ENCODE results near the gene APOBEC3H.

APOBEC3H gene

GRCh38 chr22:39144101-39144767 is 47.2 kb downstream of the APOBEC3H start:
- H3K4me2 ChIP-seq (ENCODE audit: low read length) = peak overlapping the region; percentile 88
- H3K27ac ChIP-seq (ENCODE audit: low read depth, low read length, poor library complexity, severe bottlenecking) = no peak overlapping the region
- H3K79me2 ChIP-seq (ENCODE audit: insufficient read depth, low read length) = no peaks in the 10 kb centered on the region
- H3K9me3 ChIP-seq (ENCODE audit: low read length) = no peaks in the 10 kb centered on the region
- peak overlapping the region; percentile 76; the same call in 1 of the 2 replicates for H3K9ac ChIP-seq (ENCODE audit: low read length)
- H3K4me1 ChIP-seq (ENCODE audit: insufficient read depth, low read length, severe bottlenecking) = peaks cover 36% of the 10 kb centered on the region
- H2AFZ ChIP-seq (ENCODE audit: low read length) = no peak overlapping the region
- H3K9me2 ChIP-seq (ENCODE audit: low read depth, low read length) = no peaks in the 10 kb centered on the region
- 0 out of 2 replicates have a peak, but pooled peaks cover 5% of the 10 kb centered on the region for H3F3A ChIP-seq (ENCODE audit: insufficient read depth, low read length)
- H4K20me1 ChIP-seq (ENCODE audit: insufficient read depth, low read length) = no peaks in the 10 kb centered on the region
- TF ChIP-seq EZH2 (IDR thresholded peaks at IDR 0.05; ENCODE audit: borderline replicate concordance, low read length) (no peak), CTCF (IDR thresholded peaks at IDR 0.05; ENCODE audit: low read length) (no peak)
- H3K36me3 ChIP-seq (ENCODE audit: insufficient read depth, low read length) = peaks cover 17% of the 10 kb centered on the region
- H3K27me3 ChIP-seq (ENCODE audit: insufficient read depth, low read length) = no peaks in the 10 kb centered on the region
- peak overlapping the region; percentile 77 for H3K4me3 ChIP-seq (ENCODE audit: low read depth, low read length, poor library complexity, severe bottlenecking)

GRCh38 chr22:39146256-39147101 is 49.4 kb downstream of the APOBEC3H start:
- peak overlapping the region; percentile 88 for H3K4me2 ChIP-seq (ENCODE audit: low read length)
- peaks cover 58% of the 10 kb centered on the region for H3K4me1 ChIP-seq (ENCODE audit: insufficient read depth, low read length, severe bottlenecking)
- H3K27me3 ChIP-seq (ENCODE audit: insufficient read depth, low read length) = no peaks in the 10 kb centered on the region
- peak overlapping the region; percentile 54 for H3K4me3 ChIP-seq (ENCODE audit: low read depth, low read length, poor library complexity, severe bottlenecking)
- TF ChIP-seq EZH2 (IDR thresholded peaks at IDR 0.05; ENCODE audit: borderline replicate concordance, low read length) (no peak), CTCF (IDR thresholded peaks at IDR 0.05; ENCODE audit: low read length) (no peak)
- peaks cover 24% of the 10 kb centered on the region for H3K36me3 ChIP-seq (ENCODE audit: insufficient read depth, low read length)
- peak overlapping the region; percentile 21; the same call in 1 of the 2 replicates for H3K9ac ChIP-seq (ENCODE audit: low read length)
- H2AFZ ChIP-seq (ENCODE audit: low read length) = no peak overlapping the region
- 0 out of 2 replicates have a peak, but pooled peaks cover 5% of the 10 kb centered on the region for H3F3A ChIP-seq (ENCODE audit: insufficient read depth, low read length)
- H3K79me2 ChIP-seq (ENCODE audit: insufficient read depth, low read length) = no peaks in the 10 kb centered on the region
- peak overlapping the region; percentile 68 for H3K27ac ChIP-seq (ENCODE audit: low read depth, low read length, poor library complexity, severe bottlenecking)
- H3K9me3 ChIP-seq (ENCODE audit: low read length) = no peaks in the 10 kb centered on the region
- no peaks in the 10 kb centered on the region for H4K20me1 ChIP-seq (ENCODE audit: insufficient read depth, low read length)
- H3K9me2 ChIP-seq (ENCODE audit: low read depth, low read length) = no peaks in the 10 kb centered on the region

GRCh38 chr22:39147335-39148025 is 50.4 kb downstream of the APOBEC3H start:
- TF ChIP-seq CTCF (IDR thresholded peaks at IDR 0.05; ENCODE audit: low read length) (no peak), EZH2 (IDR thresholded peaks at IDR 0.05; ENCODE audit: borderline replicate concordance, low read length) (no peak)
- peaks cover 24% of the 10 kb centered on the region for H3K36me3 ChIP-seq (ENCODE audit: insufficient read depth, low read length)
- no peak overlapping the region for H3K4me3 ChIP-seq (ENCODE audit: low read depth, low read length, poor library complexity, severe bottlenecking)
- no peak overlapping the region for H2AFZ ChIP-seq (ENCODE audit: low read length)
- H3K4me1 ChIP-seq (ENCODE audit: insufficient read depth, low read length, severe bottlenecking) = peaks cover 65% of the 10 kb centered on the region
- no peaks in the 10 kb centered on the region for H3K9me2 ChIP-seq (ENCODE audit: low read depth, low read length)
- no peaks in the 10 kb centered on the region for H3K9me3 ChIP-seq (ENCODE audit: low read length)
- no peaks in the 10 kb centered on the region for H3K27me3 ChIP-seq (ENCODE audit: insufficient read depth, low read length)
- H3F3A ChIP-seq (ENCODE audit: insufficient read depth, low read length) = 0 out of 2 replicates have a peak, but pooled peaks cover 5% of the 10 kb centered on the region
- H3K27ac ChIP-seq (ENCODE audit: low read depth, low read length, poor library complexity, severe bottlenecking) = peak overlapping the region; percentile 81
- no peaks in the 10 kb centered on the region for H4K20me1 ChIP-seq (ENCODE audit: insufficient read depth, low read length)
- no peak overlapping the region for H3K4me2 ChIP-seq (ENCODE audit: low read length)
- no peak overlapping the region for H3K9ac ChIP-seq (ENCODE audit: low read length)
- no peaks in the 10 kb centered on the region for H3K79me2 ChIP-seq (ENCODE audit: insufficient read depth, low read length)
